ENCODE results near the gene TUBD1.

TUBD1 gene

GRCh38 chr17:59828478-59828760 lies 64.3 kb downstream of the TUBD1 start:
- no peak overlapping the region for H3K27ac ChIP-seq

GRCh38 chr17:59827721-59828477 lies 64.8 kb downstream of the TUBD1 start:
- TF ChIP-seq CTCF (conservative IDR thresholded peaks at IDR 0.05): no peak
- H3K27ac ChIP-seq: no peak overlapping the region

More at GRCh38 chr17:59828478-59828760, 64.3 kb downstream of the TUBD1 start:
- TF ChIP-seq ZFX (IDR thresholded peaks at IDR 0.05) (no peak), CTCF (conservative IDR thresholded peaks at IDR 0.05) (no peak)

- TF ChIP-seq ZFX (IDR thresholded peaks at IDR 0.05): no peak
- TF ChIP-seq CTCF (conservative IDR thresholded peaks at IDR 0.05): no peak
- H3K27ac ChIP-seq: no peak overlapping the region
These were observed 65.9 kb downstream of the TUBD1 start for GRCh38 chr17:59826706-59827453.

- TF ChIP-seq ZFX (IDR thresholded peaks at IDR 0.05) (no peak), CTCF (conservative IDR thresholded peaks at IDR 0.05) (no peak)
- H3K27ac ChIP-seq: no peak overlapping the region
These were observed 67.0 kb downstream of the TUBD1 start for GRCh38 chr17:59825533-59826322.

GRCh38 chr17:59815965-59816364 lies 76.8 kb downstream of the TUBD1 start:
- TF ChIP-seq CTCF (conservative IDR thresholded peaks at IDR 0.05) (no peak), ZFX (IDR thresholded peaks at IDR 0.05) (no peak)
- H3K27ac ChIP-seq: no peak overlapping the region

GRCh38 chr17:59814685-59815084 lies 78.1 kb downstream of the TUBD1 start:
- no peak overlapping the region for H3K27ac ChIP-seq
- TF ChIP-seq CTCF (conservative IDR thresholded peaks at IDR 0.05) (no peak), ZFX (IDR thresholded peaks at IDR 0.05) (no peak)

- no peak for TF ChIP-seq ZFX (IDR thresholded peaks at IDR 0.05)
- no peak for TF ChIP-seq CTCF (conservative IDR thresholded peaks at IDR 0.05)
These were observed 78.5 kb downstream of the TUBD1 start for GRCh38 chr17:59814276-59814675.

More at GRCh38 chr17:59814276-59814675, 78.5 kb downstream of the TUBD1 start:
- H3K27ac ChIP-seq: no peak overlapping the region

All from C4-2B (cell line).